ENCODE data around the gene GPAT3.

Gene GPAT3

DNA sequence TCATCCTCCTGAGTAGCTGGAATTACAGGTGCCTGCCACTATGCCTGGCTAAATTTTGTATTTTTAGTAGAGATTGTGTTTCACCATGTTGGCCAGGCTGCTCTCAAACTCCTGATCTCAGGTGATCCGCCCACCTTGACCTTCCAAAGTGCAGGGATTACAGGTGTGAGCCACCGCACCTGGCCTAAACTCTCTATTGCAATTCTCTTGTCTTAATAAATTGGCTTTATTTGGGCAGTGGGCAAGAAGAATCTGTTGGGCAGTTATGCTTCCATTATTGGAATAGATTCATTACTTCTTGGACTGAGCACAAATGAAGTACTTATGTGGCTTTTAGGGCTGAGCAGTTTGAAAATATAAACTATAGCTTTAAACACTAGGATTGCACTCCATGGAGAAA is 8.2 kb upstream of the GPAT3 start:
- H3K4me2 ChIP-seq (ENCODE audit: low read length), result no peak overlapping the region
- H3K4me3 ChIP-seq (ENCODE audit: low read length), result no peak overlapping the region
- H3K9me2 ChIP-seq (replicated peaks; ENCODE audit: control insufficient read depth, low read length), result no peaks in the 10 kb centered on the region
- no peaks in the 10 kb centered on the region for H3K27me3 ChIP-seq (ENCODE audit: control insufficient read depth, low read length)
- TF ChIP-seq EZH2phosphoT487 (IDR thresholded peaks at IDR 0.05; ENCODE audit: borderline replicate concordance, low read length), result no peak
- TF ChIP-seq, protein P1, sequence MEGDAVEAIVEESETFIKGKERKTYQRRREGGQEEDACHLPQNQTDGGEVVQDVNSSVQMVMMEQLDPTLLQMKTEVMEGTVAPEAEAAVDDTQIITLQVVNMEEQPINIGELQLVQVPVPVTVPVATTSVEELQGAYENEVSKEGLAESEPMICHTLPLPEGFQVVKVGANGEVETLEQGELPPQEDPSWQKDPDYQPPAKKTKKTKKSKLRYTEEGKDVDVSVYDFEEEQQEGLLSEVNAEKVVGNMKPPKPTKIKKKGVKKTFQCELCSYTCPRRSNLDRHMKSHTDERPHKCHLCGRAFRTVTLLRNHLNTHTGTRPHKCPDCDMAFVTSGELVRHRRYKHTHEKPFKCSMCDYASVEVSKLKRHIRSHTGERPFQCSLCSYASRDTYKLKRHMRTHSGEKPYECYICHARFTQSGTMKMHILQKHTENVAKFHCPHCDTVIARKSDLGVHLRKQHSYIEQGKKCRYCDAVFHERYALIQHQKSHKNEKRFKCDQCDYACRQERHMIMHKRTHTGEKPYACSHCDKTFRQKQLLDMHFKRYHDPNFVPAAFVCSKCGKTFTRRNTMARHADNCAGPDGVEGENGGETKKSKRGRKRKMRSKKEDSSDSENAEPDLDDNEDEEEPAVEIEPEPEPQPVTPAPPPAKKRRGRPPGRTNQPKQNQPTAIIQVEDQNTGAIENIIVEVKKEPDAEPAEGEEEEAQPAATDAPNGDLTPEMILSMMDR (IDR thresholded peaks at IDR 0.05; ENCODE audit: low read depth, low read length, poor library complexity, severe bottlenecking), result no peak
- H3K4me1 ChIP-seq (ENCODE audit: control insufficient read depth, low read length), result no peaks in the 10 kb centered on the region
- H3K79me2 ChIP-seq (ENCODE audit: control insufficient read depth, low read length), result no peaks in the 10 kb centered on the region
- no peaks in the 10 kb centered on the region for H4K20me1 ChIP-seq (ENCODE audit: control insufficient read depth, insufficient read depth, low read depth, low read length)
- H3K9me3 ChIP-seq (ENCODE audit: control insufficient read depth, insufficient read depth, low read length), result peaks cover 6% of the 10 kb centered on the region; the same call in 1 of the 2 replicates
- no peaks in the 10 kb centered on the region for H3K36me3 ChIP-seq (ENCODE audit: control insufficient read depth, low read length)
- H3F3A ChIP-seq (ENCODE audit: control insufficient read depth, insufficient read depth), result no peaks in the 10 kb centered on the region
- no peak overlapping the region for H3K27ac ChIP-seq (ENCODE audit: low read depth, low read length)

- TF ChIP-seq, protein P1 (IDR thresholded peaks at IDR 0.05; ENCODE audit: low read depth, low read length, poor library complexity, severe bottlenecking), result no peak
- TF ChIP-seq EZH2phosphoT487 (IDR thresholded peaks at IDR 0.05; ENCODE audit: borderline replicate concordance, low read length), result no peak
- Histone ChIP-seq H3K9me3 (ENCODE audit: control insufficient read depth, insufficient read depth, low read length) (no peaks in the 10 kb centered on the region), H3K36me3 (ENCODE audit: control insufficient read depth, low read length) (no peaks in the 10 kb centered on the region), H3K4me1 (ENCODE audit: control insufficient read depth, low read length) (no peaks in the 10 kb centered on the region), H3K27me3 (ENCODE audit: control insufficient read depth, low read length) (peaks cover 36% of the 10 kb centered on the region), H3K4me3 (ENCODE audit: low read length) (no peak overlapping the region), H4K20me1 (ENCODE audit: control insufficient read depth, insufficient read depth, low read depth, low read length) (no peaks in the 10 kb centered on the region), H3K9me2 (replicated peaks; ENCODE audit: control insufficient read depth, low read length) (no peaks in the 10 kb centered on the region), H3K27ac (ENCODE audit: low read depth, low read length) (no peak overlapping the region), H3F3A (ENCODE audit: control insufficient read depth, insufficient read depth) (no peaks in the 10 kb centered on the region), H3K79me2 (ENCODE audit: control insufficient read depth, low read length) (no peaks in the 10 kb centered on the region), H3K4me2 (ENCODE audit: low read length) (no peak overlapping the region)
Measured at GRCh38 chr4:83536362-83537272, 709 bp downstream of the GPAT3 start.

DNA sequence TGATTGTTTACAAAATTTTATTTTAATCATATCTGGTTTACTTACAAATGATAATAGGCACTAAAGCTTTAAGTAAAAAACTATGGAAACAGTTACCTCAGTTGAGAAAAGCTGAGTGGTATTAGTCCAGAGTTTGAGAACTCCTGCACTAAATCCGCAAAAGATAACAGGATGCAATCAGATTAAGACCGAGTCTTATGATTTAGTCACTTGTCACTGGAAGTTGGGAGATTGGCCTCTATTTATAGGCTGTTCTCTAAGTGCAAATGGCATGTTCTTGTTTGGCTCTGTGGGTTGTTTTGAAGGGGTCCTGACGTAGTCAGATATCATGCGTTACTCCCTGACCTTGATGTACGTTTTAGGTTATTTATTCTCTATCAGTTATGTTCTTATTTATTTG is 6.3 kb downstream of the GPAT3 start:
- Histone ChIP-seq H3K4me1 (ENCODE audit: control insufficient read depth, low read length) (no peaks in the 10 kb centered on the region), H3K4me2 (ENCODE audit: low read length) (no peak overlapping the region), H3K9me2 (replicated peaks; ENCODE audit: control insufficient read depth, low read length) (no peaks in the 10 kb centered on the region), H3K36me3 (ENCODE audit: control insufficient read depth, low read length) (no peaks in the 10 kb centered on the region), H3K27ac (ENCODE audit: low read depth, low read length) (no peak overlapping the region), H3K79me2 (ENCODE audit: control insufficient read depth, low read length) (no peaks in the 10 kb centered on the region), H4K20me1 (ENCODE audit: control insufficient read depth, insufficient read depth, low read depth, low read length) (no peaks in the 10 kb centered on the region), H3K27me3 (ENCODE audit: control insufficient read depth, low read length) (peaks cover 13% of the 10 kb centered on the region; the same call in 1 of the 2 replicates), H3F3A (ENCODE audit: control insufficient read depth, insufficient read depth) (no peaks in the 10 kb centered on the region), H3K9me3 (ENCODE audit: control insufficient read depth, insufficient read depth, low read length) (no peaks in the 10 kb centered on the region), H3K4me3 (ENCODE audit: low read length) (no peak overlapping the region)
- TF ChIP-seq, protein P1 (IDR thresholded peaks at IDR 0.05; ENCODE audit: low read depth, low read length, poor library complexity, severe bottlenecking), result no peak
